SK-N-SH (cell line): ENCODE results near the gene CHCHD6. TPM values are rescaled to one million over a fixed set of nuclear protein-coding genes. Genes with fewer than 3 reads are reported as not detected.

Source experiments
- CTCF ChIA-PET: fragments of 300-600, 350-600 bp; formaldehyde crosslinking; extraction: SDS; loops from one replicate; lab custom pipeline; 2021; lab: Yijun Ruan, JAX
- POLR2A ChIA-PET: fragments of 350-600 bp; sonication (Branson Sonifier 250); formaldehyde crosslinking; extraction: SDS; loops from one replicate; lab custom pipeline; 2020; ENCODE audit warnings: antibody characterized with exemption, inconsistent platforms; lab: Yijun Ruan, JAX
- DNase-seq: peaks from one replicate; pipeline ENCODE4 v3.0.0; 2012
- H2AFZ ChIP-seq: fragments of 200-600 bp; sonication (generic); 2 replicates; pipeline ENCODE4 v1.8.1; 2016; ENCODE audit warnings: antibody characterized with exemption, mild to moderate bottlenecking, low read depth
- H3F3A ChIP-seq: fragments of 200-600 bp; sonication (generic); replicated peaks from 2 replicates; pipeline ENCODE3; 2016; ENCODE audit warnings: antibody characterized with exemption, mild to moderate bottlenecking; ENCODE audit not compliant: insufficient read depth
- H3K27ac ChIP-seq, 2 experiments: fragments of 200-500 bp in 1 of 2; fragments of 200-600 bp in 1 of 2; sonication (Bioruptor generic) in 1 of 2; sonication (generic), shearing (Covaris generic) in 1 of 2; 2 replicates each; pipeline versions ENCODE4 v1.5.1 to v1.6.1; 2014 to 2016; ENCODE audit warnings: low read depth in 2 of 2, inconsistent platforms in 1 of 2, low read length in 1 of 2, mild to moderate bottlenecking in 1 of 2, mixed read lengths in 1 of 2
- H3K27me3 ChIP-seq: fragments of 200-600 bp; sonication (generic), shearing (Covaris generic); 2 replicates; pipeline ENCODE4 v1.6.1; 2016; ENCODE audit warnings: mixed run types; ENCODE audit not compliant: insufficient read depth
- H3K36me3 ChIP-seq, 2 experiments: fragments of 200-500 bp in 1 of 2; fragments of 200-600 bp in 1 of 2; sonication (Bioruptor generic) in 1 of 2; sonication (generic) in 1 of 2; replicated peaks in 1 of 2; 2 replicates each; pipeline versions ENCODE3 to v1.5.1; 2014 to 2016; ENCODE audit warnings: low read length in 1 of 2, mild to moderate bottlenecking in 1 of 2; ENCODE audit not compliant: insufficient read depth in 2 of 2, control insufficient read depth in 1 of 2
- H3K4me1 ChIP-seq, 2 experiments: fragments of 200-500 bp in 1 of 2; fragments of 200-600 bp in 1 of 2; sonication (Bioruptor generic) in 1 of 2; sonication (generic), shearing (Covaris generic) in 1 of 2; 2 replicates each; pipeline versions ENCODE4 v1.5.1 to v1.6.1; 2014 to 2016; ENCODE audit warnings: low read depth in 1 of 2, low read length in 1 of 2, mixed run types in 1 of 2; ENCODE audit not compliant: insufficient read depth in 2 of 2, control insufficient read depth in 1 of 2
- H3K4me2 ChIP-seq: fragments of 200-600 bp; sonication (generic), shearing (Covaris generic); 2 replicates; pipeline ENCODE4 v1.6.1; 2017; ENCODE audit warnings: mixed run types
- H3K4me3 ChIP-seq, 2 experiments: fragments of 200-500 bp in 1 of 2; fragments of 200-600 bp in 1 of 2; sonication (Bioruptor generic) in 1 of 2; sonication (generic), shearing (Covaris generic) in 1 of 2; 2 replicates each; pipeline versions ENCODE4 v1.5.1 to v1.8.1; 2014 to 2016; ENCODE audit warnings: low read depth in 2 of 2, inconsistent platforms in 1 of 2, low read length in 1 of 2, mild to moderate bottlenecking in 1 of 2, mixed read lengths in 1 of 2, moderate library complexity in 1 of 2
- H3K79me2 ChIP-seq: fragments of 200-600 bp; sonication (generic); 2 replicates; pipeline ENCODE4 v1.8.1; 2017; ENCODE audit warnings: mild to moderate bottlenecking; ENCODE audit not compliant: insufficient read depth
- H3K9ac ChIP-seq: fragments of 200-600 bp; sonication (generic); 2 replicates; pipeline ENCODE4 v1.6.1; 2017; ENCODE audit warnings: mixed run types
- H3K9me2 ChIP-seq: fragments of 200-600 bp; sonication (generic); 2 replicates; pipeline ENCODE4 v1.6.1; 2017; ENCODE audit warnings: mixed run types
- H3K9me3 ChIP-seq: fragments of 200-600 bp; sonication (generic); 2 replicates; pipeline ENCODE4 v1.6.1; 2017; ENCODE audit warnings: mixed run types, mild to moderate bottlenecking, moderate library complexity
- H4K20me1 ChIP-seq: fragments of 200-600 bp; sonication (generic); 2 replicates; pipeline ENCODE4 v1.6.1; 2017; ENCODE audit warnings: mild to moderate bottlenecking, mixed run types; ENCODE audit not compliant: insufficient read depth
- FOSL2 ChIP-seq: IDR thresholded peaks from 2 replicates; pipeline ENCODE4 v1.4.0; 2012; ENCODE audit warnings: low read depth, mild to moderate bottlenecking, moderate library complexity, borderline replicate concordance
- FOXJ3 ChIP-seq: sonication (generic); formaldehyde crosslinking; IDR thresholded peaks from 2 replicates; pipeline ENCODE4 v1.5.1; 2020; ENCODE audit warnings: mild to moderate bottlenecking, missing genetic modification reagents
- GABPA ChIP-seq: IDR thresholded peaks from 2 replicates; pipeline ENCODE4 v1.4.0; 2012; ENCODE audit warnings: low read depth, mild to moderate bottlenecking
- GATA2 ChIP-seq: sonication (generic); formaldehyde crosslinking; IDR thresholded peaks from 2 replicates; pipeline ENCODE4 v1.5.0; 2020; ENCODE audit warnings: mild to moderate bottlenecking, missing genetic modification reagents
- MEF2A ChIP-seq: IDR thresholded peaks from 2 replicates; pipeline ENCODE4 v1.4.0; 2012; ENCODE audit warnings: low read depth, borderline replicate concordance
- MXI1 ChIP-seq: IDR thresholded peaks from 2 replicates; pipeline ENCODE4 v1.6.1; 2012; ENCODE audit warnings: mild to moderate bottlenecking, low read depth, low read length, improper control_type of control experiment
- NRF1 ChIP-seq: IDR thresholded peaks from 2 replicates; pipeline ENCODE4 v1.6.1; 2012; ENCODE audit warnings: low read depth, mild to moderate bottlenecking, low read length
- POLR2AphosphoS5 ChIP-seq: IDR thresholded peaks from 2 replicates; pipeline ENCODE4 v1.6.1; 2012; ENCODE audit warnings: low read depth, low read length
- REST ChIP-seq: IDR thresholded peaks from 2 replicates; pipeline ENCODE4 v1.6.1; 2012; ENCODE audit warnings: mild to moderate bottlenecking, low read depth, low read length, moderate library complexity
- SIN3A ChIP-seq: IDR thresholded peaks from 2 replicates; pipeline ENCODE4 v1.6.1; 2012; ENCODE audit warnings: low read depth, mild to moderate bottlenecking, low read length, moderate library complexity, borderline replicate concordance
- SMC3 ChIP-seq: IDR thresholded peaks from 2 replicates; pipeline ENCODE4 v1.6.1; 2012; ENCODE audit warnings: low read depth, low read length, improper control_type of control experiment
- YY1 ChIP-seq: IDR thresholded peaks from 2 replicates; pipeline ENCODE4 v1.4.0; 2012; ENCODE audit warnings: low read depth, mild to moderate bottlenecking
- ZBTB33 ChIP-seq: IDR thresholded peaks from 2 replicates; pipeline ENCODE4 v1.4.0; 2012; ENCODE audit warnings: low read depth, borderline replicate concordance
- WGBS: methylation state at CpG from one replicate; pipeline ENCODE4 v1.1.6; 2017; ENCODE audit warnings: low lambda C conversion rate; 5-methylcytosine and 5-hydroxymethylcytosine counted together
- polyA plus RNA-seq, 3 experiments: library from polyadenylated mRNA; depleted of rRNA; stranded (reverse); fragments of >200 nt; gene quantifications; 2 replicates each; pipeline ENCODE4 v1.2.3, GENCODE V29; 2012
- TF ChIP-seq, protein P1 (sequence below): IDR thresholded peaks from 2 replicates; pipeline ENCODE4 v1.4.0; 2012; ENCODE audit warnings: low read depth, borderline replicate concordance

Gene CHCHD6
- polyA plus RNA-seq, 1 of the 3 experiments (the other 2 are of a cell fraction) = 42.5 TPM

DNA sequence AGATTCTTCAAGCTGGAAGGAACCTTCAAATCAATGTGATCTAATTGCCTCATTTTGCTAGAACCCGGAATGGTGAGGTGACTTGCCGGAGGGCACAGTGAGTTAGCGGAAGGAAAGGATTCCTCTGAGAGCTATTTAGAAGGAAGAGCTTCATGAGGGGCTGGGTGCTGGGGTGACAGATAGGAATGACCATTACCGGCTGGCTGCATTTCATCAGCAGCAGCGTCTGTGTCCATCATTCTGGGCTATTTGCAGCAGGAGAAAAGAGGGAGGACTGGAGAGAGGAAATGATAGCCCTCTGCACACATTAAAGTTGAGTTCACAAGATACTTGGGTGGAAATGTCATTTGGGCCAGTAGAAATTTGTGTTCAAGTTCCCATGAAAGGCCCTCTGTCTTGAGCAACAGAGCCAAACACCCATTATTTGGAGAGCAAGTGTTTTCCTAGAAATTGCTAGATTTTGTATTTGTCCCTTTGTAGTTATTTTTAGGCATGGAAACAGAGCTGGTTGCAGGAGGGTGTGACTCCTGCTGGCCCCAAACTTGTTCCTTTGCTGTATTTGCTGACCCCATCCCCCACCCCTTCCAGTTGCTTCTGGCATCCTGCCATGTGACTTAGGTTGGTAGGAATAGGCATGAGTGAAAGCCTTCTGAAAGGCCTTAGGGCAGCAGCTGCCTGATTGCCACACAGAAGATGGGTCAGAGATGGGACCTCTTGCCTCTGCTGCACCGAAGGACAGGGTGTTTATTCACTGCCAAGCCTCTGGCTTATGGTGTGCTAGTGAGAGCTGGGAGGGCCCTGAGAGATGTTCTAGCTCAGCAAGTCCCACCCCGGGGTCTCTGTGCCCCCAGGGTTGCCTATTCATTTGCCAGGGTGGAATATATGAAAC lies 191.4 kb downstream of the CHCHD6 start (continued):
- TF ChIP-seq ZBTB33 = no peak
- TF ChIP-seq, protein P1, sequence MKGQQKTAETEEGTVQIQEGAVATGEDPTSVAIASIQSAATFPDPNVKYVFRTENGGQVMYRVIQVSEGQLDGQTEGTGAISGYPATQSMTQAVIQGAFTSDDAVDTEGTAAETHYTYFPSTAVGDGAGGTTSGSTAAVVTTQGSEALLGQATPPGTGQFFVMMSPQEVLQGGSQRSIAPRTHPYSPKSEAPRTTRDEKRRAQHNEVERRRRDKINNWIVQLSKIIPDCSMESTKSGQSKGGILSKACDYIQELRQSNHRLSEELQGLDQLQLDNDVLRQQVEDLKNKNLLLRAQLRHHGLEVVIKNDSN = no peak
- TF ChIP-seq POLR2AphosphoS5 = no peak

DNA sequence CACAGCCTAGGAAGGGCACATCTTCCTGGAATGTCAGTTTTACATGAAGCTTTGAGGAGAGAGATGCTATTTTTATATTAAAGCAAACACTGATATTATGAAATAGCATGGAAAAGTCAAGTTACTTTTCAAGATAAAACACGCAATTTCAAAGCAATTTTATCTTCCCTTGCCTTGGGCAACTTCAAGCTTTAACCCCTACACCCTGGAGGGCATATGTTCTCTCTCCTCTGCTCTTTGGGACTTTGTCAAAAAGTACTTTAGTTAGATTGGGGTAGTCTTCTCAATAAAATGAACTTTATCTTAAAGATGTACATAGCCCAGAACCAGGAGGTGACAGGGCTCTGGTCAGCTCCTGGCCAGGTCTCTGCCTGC lies 192.0 kb downstream of the CHCHD6 start:
- H3K79me2 ChIP-seq = no peaks in the 10 kb centered on the region
- WGBS = 79% methylated on average over 1 of the region's 1 CpG
- ChIA-PET CTCF (interaction anchor here (1.9 kb wide), 2 partner anchors 144 to 217 kb away, joined by 5 to 6 read pairs; no protein-coding TSS in a partner anchor), POLR2A (no interaction called here)
- H3K27me3 ChIP-seq = no peaks in the 10 kb centered on the region
- no peak overlapping the region for H3K9ac ChIP-seq
- no peaks in the 10 kb centered on the region for H3K9me3 ChIP-seq
- H3K9me2 ChIP-seq = no peaks in the 10 kb centered on the region
- DNase-seq = no peak
- no peaks in the 10 kb centered on the region for H3F3A ChIP-seq
- no peak overlapping the region for H3K27ac ChIP-seq
- peaks cover 0 to 14% of the 10 kb centered on the region in 2 experiments; a peak in 2 of 4 replicates for H3K4me1 ChIP-seq
- H4K20me1 ChIP-seq = no peaks in the 10 kb centered on the region
- no peaks in the 10 kb centered on the region for H3K36me3 ChIP-seq
- H2AFZ ChIP-seq = no peak overlapping the region
- TF ChIP-seq FOXJ3 (CRISPR knock-in tag) (no peak), YY1 (no peak), MEF2A (no peak), SMC3 (no peak), NRF1 (no peak), GATA2 (CRISPR knock-in tag) (no peak), FOSL2 (no peak), MXI1 (no peak), REST (no peak), GABPA (no peak), SIN3A (no peak)
- no peak overlapping the region for H3K4me2 ChIP-seq
- no peak overlapping the region for H3K4me3 ChIP-seq
